Activated CD8-positive, alpha-beta memory T cell treated with anti-CD3 and anti-CD28 coated beads, Interleukin-2, amount 50 U/mL, for 1 hour (primary cell): ENCODE data around the gene SNAI3.

ENCODE experiments used
- DNase-seq: peaks from one replicate; pipeline ENCODE4 v3.0.0-alpha.2; 2020; ENCODE audit errors: extremely low read depth

Gene SNAI3

DNA sequence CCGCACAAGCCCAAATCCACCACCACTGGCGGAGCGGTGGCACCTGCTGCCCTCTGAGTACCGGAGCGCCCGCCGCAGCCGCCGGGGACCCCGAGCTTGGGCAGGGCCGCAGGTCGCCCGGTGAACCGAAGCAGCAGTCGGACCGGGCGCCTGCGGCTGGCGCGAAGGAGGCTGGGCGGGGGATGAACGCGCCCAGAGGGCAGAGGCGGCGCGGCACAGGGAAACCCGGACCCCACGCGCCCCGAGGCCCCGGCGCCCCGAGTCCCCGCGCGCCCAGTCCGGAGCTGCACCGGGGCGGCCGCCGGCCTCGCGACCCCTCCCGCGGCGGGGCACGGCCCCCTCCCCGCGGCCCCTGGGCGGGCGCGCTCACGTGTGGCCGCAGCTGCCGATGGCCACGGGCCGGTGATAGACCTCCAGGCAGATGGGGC lies 19.5 kb upstream of the SNAI3 start:
- no peak for DNase-seq

GRCh38 chr16:88705076-88705684 lies 18.9 kb upstream of the SNAI3 start:
- no peak for DNase-seq

DNA sequence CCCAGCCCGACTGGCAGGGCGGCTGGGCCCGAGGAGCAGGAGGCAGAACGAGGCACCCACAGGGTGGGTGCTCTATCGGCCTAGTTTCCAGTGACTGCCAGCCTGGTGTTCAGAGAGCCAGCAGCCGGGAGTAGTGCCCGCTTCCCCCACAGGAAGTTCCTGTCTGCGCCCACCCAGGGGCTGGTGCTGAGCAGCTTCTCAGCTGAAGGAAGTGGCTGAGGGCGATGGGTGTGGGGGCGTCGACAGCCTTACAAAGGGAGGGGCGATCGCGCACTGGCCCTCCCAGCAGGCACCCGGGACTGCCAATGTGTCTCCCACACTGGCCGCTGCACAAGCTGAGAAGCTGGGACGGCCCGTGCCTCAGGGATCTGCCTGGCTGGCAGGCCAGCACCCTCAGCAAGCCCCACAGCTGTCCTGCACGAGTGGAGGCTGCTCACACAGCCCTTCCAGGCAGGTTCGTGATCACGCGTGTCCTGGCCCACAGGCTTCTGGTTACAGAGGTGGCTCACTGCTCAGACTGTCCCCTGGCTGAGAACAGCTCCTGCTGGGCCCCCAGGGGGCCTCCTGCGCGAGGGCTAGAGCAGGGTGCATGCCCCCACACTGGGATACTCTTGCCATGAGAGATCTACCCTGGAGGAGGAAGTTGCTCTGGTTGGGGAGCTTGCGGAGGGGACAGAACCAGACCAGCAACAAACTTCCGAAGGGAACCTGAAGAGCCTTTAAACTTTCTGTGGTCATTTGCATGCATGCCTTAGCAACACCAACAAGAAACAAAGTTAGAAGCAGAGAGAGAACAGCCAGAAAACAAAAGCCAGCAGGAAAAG lies 17.4 kb upstream of the SNAI3 start:
- DNase-seq = peak; percentile 63

DNA sequence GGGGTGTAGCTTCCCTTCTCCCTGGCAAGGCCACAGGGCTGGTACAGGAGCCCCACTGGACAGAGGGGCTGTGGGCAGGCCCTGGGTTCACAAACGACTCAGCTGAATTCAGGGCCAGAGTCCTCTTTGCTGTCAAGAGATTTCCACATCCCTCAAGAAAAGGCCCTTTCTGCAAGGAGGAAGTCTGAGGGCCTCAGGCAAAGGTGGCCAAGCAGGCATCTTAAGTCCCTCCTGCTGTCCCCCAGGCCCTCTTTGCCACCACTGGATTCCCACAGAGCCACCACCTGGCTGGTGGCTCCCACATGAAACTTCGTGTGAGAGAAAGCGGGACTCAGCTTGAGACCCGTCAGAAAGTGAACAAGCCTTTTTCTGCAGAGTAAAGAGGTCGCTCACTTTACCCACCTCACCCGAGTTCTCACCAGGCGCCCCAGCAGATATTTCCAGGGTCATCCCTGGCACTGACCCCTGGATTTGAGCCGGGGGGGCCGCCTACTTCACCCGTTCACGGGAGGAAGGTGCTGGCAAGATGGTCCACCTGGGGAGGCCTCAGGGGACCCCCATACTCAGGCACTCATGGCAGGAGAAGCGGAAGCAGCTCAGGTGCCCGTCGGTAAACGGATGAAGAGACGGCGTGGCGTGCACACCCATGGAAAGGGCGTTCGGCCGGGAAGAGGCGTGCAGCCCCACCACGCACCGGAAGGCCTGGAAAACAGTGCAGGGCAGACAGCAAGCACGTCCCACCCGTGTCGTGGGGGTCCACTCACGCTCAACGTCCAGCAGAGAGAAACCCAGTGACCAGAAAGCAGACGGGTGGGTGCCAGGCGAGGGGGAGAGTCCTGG lies 16.3 kb upstream of the SNAI3 start:
- DNase-seq = no peak

GRCh38 chr16:88701581-88702370 lies 15.5 kb upstream of the SNAI3 start:
- no peak for DNase-seq

- DNase-seq = peak; percentile 92
Measured at GRCh38 chr16:88700636-88701482, 14.6 kb upstream of the SNAI3 start.

GRCh38 chr16:88700322-88700635 lies 14.0 kb upstream of the SNAI3 start:
- DNase-seq = no peak

- no peak for DNase-seq
Measured at GRCh38 chr16:88699180-88699579, 12.9 kb upstream of the SNAI3 start.

DNA sequence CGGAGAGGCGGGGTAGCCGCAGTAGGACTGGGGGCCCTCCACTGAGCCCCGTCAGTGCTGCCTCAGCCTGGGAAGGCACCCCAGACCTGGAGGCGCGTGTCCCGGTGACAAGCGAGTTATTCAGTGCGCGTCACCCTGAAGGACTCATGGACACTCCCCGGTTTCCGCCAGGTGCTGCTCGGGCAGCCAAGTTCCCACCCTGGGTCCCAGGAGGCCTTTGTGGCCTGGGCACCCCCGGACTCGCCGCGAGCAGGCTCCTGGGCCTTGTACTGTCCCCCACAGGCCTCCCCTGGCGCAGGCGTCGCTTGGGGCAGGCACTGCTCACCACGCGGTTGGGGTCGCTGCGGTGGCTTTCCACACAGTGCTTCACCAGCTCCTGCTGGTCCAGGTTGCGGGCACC lies 12.3 kb upstream of the SNAI3 start:
- DNase-seq = no peak

DNA sequence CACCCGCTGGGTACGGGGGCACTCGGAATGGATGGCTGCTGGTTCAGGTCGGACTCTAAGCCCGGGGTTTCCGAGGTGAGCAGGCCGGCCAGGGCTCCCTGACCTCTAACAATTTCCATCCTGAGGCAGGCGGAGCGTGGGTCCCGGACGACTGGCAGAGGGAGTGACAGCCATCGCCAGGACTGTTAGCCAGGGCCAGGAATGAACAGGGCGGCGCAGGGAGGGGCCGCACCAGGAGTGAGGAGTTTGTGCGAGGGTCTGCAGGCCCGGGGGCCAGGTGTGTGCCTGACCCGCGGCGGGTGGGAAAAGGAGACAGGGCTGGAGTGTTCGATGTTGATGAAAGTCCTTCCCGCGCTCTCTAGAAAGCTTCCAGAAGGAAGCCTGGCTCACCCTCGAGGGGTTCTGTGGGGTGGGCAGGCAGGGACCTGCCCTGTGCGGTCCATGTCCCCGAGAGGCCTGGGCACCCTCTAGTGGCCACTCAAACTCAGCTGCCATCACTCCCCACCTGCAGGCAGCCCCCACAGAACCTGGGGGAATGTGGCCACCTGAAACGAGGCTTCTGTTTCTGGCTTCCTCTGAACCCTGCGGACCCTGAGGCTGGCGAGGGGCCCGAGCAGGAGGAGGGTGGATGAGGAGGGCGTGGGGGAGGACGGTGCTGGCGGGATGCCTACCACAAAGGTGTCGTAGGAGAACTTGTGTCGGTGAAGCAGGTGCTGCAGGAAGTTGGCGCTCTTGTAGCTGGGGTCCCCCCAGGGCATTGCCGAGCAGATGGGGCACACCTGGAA lies 11.7 kb upstream of the SNAI3 start:
- DNase-seq = no peak

DNA sequence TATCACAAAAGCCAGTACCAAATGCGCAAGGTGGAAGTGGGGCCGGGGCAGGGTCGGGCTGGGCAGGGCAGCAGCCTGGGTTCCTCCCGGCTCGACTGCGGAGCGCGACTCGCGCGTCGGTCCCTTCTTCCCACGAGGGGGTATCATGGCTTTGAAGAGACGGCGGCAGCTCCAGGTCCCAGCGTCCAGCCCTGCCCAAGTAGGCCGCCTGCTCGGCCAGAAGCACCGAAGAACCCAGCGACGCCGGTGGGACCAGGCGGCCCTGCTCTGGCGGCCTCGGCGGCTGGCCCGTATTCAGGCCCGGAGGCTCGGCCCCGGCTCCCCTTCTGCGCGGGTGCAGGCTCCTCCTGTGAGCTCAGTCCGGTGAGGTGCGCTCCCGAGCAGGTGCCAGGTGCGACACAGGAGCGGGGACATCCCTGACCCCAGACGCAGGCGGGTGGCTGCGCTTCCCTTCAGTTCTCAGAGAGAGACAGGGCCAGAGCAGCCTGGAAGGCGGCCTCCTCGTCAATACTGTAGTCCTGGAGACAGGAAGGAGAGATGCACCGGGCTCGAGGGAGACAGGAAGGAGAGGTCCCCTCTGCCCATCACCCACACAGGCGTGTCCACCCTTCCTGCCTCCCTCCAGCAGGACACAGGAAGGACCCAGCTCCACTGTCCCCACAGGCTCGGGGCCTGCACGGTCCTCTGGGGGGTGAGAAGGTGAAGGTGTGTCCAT lies 11.0 kb upstream of the SNAI3 start:
- no peak for DNase-seq

- DNase-seq = no peak
Measured at GRCh38 chr16:88696441-88696840, 10.1 kb upstream of the SNAI3 start.

GRCh38 chr16:88695753-88696152 lies 9.4 kb upstream of the SNAI3 start:
- no peak for DNase-seq

DNA sequence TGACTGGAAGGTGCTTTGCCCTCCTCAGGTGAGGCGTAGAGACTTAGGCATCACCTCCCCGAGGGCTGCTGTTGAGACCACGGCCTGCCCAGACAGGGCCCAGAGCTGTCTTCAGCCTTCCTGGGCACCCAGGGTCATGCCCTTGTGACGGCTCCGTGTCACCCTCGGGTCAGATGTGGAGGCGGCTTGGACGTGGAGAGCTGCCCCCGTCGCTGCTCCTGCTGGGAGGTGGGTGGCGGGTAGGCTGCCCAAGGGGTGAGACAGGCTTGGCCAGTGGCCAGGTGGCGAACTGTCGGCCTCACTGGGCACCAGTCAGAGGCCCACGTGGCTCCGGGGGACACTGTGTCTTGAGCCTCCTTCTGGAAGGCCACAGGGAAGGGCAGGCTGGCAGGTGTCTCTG lies 8.9 kb upstream of the SNAI3 start:
- no peak for DNase-seq

- DNase-seq = no peak
Measured at GRCh38 chr16:88694221-88695087, 8.1 kb upstream of the SNAI3 start.

DNA sequence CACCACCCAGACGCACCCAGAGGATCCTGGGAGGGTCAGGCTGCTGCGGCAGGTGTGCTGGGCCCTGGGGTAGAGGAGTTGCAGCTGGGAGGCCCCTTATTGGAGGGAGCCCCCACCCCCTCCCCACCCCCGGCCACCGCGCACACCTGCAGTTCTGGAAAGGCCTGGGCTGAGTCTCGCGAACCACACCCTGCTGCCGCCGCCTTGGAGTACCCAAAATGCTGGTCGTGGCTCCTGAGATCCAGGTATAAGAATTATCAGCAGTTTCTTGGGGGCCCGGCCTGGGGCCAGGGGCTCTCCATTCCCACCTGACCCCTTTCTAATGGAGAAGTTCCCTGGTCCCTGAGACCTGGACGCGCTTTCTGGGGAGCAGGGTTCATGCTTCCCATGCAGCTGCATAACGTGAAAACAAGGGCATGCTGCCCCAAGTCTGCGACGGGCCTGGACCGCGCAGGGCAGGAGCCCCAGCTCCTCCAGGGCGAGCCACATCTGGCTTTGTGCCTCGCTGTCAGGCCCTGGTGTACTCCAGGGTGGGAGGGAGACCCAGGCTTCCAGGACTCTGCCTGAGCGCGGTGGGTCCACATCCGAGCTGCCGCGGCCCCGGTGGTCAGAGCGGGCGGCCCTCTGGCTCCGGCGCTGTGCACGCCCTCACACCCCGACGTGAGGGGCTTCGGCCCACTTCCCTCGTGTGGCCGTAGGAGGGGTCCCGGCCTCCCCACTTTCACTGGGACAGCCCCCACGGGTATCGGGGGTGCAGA lies 7.3 kb upstream of the SNAI3 start:
- DNase-seq = no peak

DNA sequence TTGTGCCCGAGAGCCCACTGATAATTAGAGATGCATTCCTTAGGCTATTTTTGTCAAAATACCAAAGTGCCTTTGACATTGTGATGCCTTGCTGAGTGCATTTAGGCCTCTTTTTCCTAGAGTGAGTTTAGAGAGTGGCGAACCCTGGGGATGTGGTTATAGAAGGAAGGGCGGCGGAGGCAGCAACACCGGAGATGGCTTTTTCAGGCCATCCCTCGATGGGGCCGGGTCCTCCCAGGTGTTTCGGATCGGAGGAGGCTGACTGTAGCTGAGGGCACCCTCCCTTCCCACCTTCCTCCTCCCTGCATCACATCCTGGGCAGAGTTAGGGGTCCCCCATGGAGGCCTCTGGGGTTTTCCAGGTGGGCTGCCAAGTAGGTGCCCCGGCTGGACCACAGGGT lies 6.6 kb upstream of the SNAI3 start:
- no peak for DNase-seq
